Measurements from ENCODE around the gene FUCA1.

DNA sequence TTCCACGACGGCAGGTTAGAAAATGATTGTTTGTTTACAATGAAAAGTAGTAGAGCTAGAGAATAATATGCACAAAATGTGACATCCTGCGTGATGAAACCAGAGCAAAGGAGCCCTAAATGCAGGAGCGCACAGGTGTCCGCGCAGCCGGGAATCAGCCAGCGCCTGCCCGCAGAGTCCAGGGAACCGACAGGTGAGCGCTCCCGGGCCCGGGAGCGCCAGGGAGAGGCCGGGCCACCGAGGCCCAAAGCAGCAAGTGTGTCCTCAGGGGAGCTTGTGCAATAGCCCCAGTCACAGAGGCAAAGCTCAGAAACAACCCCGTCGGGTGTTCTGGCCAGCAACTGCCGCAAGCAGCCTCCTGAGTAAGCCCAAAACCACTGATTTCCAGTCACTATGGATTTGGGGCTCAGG is 66.7 kb downstream of the FUCA1 start:
- TF ChIP-seq, protein P1, sequence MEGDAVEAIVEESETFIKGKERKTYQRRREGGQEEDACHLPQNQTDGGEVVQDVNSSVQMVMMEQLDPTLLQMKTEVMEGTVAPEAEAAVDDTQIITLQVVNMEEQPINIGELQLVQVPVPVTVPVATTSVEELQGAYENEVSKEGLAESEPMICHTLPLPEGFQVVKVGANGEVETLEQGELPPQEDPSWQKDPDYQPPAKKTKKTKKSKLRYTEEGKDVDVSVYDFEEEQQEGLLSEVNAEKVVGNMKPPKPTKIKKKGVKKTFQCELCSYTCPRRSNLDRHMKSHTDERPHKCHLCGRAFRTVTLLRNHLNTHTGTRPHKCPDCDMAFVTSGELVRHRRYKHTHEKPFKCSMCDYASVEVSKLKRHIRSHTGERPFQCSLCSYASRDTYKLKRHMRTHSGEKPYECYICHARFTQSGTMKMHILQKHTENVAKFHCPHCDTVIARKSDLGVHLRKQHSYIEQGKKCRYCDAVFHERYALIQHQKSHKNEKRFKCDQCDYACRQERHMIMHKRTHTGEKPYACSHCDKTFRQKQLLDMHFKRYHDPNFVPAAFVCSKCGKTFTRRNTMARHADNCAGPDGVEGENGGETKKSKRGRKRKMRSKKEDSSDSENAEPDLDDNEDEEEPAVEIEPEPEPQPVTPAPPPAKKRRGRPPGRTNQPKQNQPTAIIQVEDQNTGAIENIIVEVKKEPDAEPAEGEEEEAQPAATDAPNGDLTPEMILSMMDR (IDR thresholded peaks at IDR 0.05), result no peak
- TF ChIP-seq POLR2AphosphoS5 (IDR thresholded peaks at IDR 0.05) (no peak), POLR2A (IDR thresholded peaks at IDR 0.05) (no peak)

Measured in transverse colon (tissue), 4 donors.